Spleen (tissue), 7 donors: Measurements from ENCODE around the gene OARD1.

Source experiments
- CTCF ChIP-seq, 11 experiments: fragments of 200-600 bp in 7 of 11; fragments of 450-650 bp in 4 of 11; sonication (generic) in 4 of 11; IDR thresholded peaks in 8 of 11; conservative IDR thresholded peaks in 3 of 11; 1 replicate in 7 of 11; 2 replicates in 4 of 11; pipeline versions ENCODE4 v1.4.0 to v1.8.0; 2016 to 2021; ENCODE audit warnings: antibody characterized with exemption in 11 of 11, inconsistent platforms in 4 of 11, mild to moderate bottlenecking in 1 of 11
- POLR2A ChIP-seq, 3 donors: fragments of 450-650 bp; IDR thresholded peaks; one replicate each; pipeline ENCODE4 v1.5.1; 2017; ENCODE audit warnings: antibody characterized with exemption in 3 of 3, mild to moderate bottlenecking in 1 of 3
- POLR2AphosphoS5 ChIP-seq, 3 donors: sonication (generic); formaldehyde crosslinking; IDR thresholded peaks; one replicate each; pipeline ENCODE4 v1.5.1; 2017; ENCODE audit warnings: antibody characterized with exemption in 3 of 3
- donor health status: DM: no; HTN: no; CAD: no; lungs with moderate emphysema.
- donor health status: DM: no; HTN: no; CAD: no.
- donor health status: DM: no; HTN: no; CAD: no.

GRCh38 chr6:41040101-41040939 lies 31.8 kb downstream of the OARD1 start:
- TF ChIP-seq CTCF (IDR thresholded peaks at IDR 0.05 in 8 of 11, conservative IDR thresholded peaks at IDR 0.05 in 3 of 11) (no peak), POLR2AphosphoS5 (IDR thresholded peaks at IDR 0.05) (no peak), POLR2A (IDR thresholded peaks at IDR 0.05) (no peak)
